ENCODE results near the gene SLC44A5. TPM values are rescaled to one million over a fixed set of nuclear protein-coding genes. Genes with fewer than 3 reads are reported as not detected.

SLC44A5 gene
- total RNA-seq, 1 experiment from 2014 or later, result 0.18 TPM

- in situ Hi-C loops (cut with HindIII; ENCODE audit: low pct_unique_long_range_greater_than_20kb, low sequenced_read_pairs), result no loop called here
- intact Hi-C loops (cut with micrococcal nuclease; ENCODE audit: unreplicated experiment), result no loop called here
- no peak for TF ChIP-seq REST (IDR thresholded peaks at IDR 0.05; ENCODE audit: insufficient read depth in 1 of 2, low read depth in 2 of 2, low read length in 1 of 2)
- CTCF ChIA-PET, result no interaction called here
- H3K36me3 ChIP-seq (ENCODE audit: control insufficient read depth, insufficient read depth, low read length), result no peaks in the 10 kb centered on the region
- H3K4me1 ChIP-seq (ENCODE audit: control insufficient read depth, insufficient read depth, low read length), result no peaks in the 10 kb centered on the region
- DNase-seq (ENCODE audit: low read depth, low spot score), result no peak
- no peaks in the 10 kb centered on the region for H3K9me3 ChIP-seq (ENCODE audit: control insufficient read depth, insufficient read depth, low read depth, low read length)
- no TSS peak for BruUV-seq (replicated peaks)
- H3K4me3 ChIP-seq (ENCODE audit: low read depth in 2 of 2, low read length in 2 of 2), result no peak overlapping the region
- POLR2A ChIA-PET, result no interaction called here
- ATAC-seq, result no peak
- H3K27ac ChIP-seq (ENCODE audit: low read length), result no peak overlapping the region
- H3K27me3 ChIP-seq (ENCODE audit: control insufficient read depth, insufficient read depth, low read length), result no peaks in the 10 kb centered on the region
Observed at GRCh38 chr1:75502776-75503175, 108.1 kb downstream of the SLC44A5 start.

- Histone ChIP-seq H3K36me3 (ENCODE audit: control insufficient read depth, insufficient read depth, low read length) (no peaks in the 10 kb centered on the region), H3K4me1 (ENCODE audit: control insufficient read depth, insufficient read depth, low read length) (no peaks in the 10 kb centered on the region), H3K27me3 (ENCODE audit: control insufficient read depth, insufficient read depth, low read length) (no peaks in the 10 kb centered on the region), H3K4me3 (ENCODE audit: low read depth in 2 of 2, low read length in 2 of 2) (no peak overlapping the region), H3K27ac (ENCODE audit: low read length) (no peak overlapping the region), H3K9me3 (ENCODE audit: control insufficient read depth, insufficient read depth, low read depth, low read length) (no peaks in the 10 kb centered on the region)
- BruUV-seq (replicated peaks), result no TSS peak
- ChIA-PET POLR2A (no interaction called here), CTCF (no interaction called here)
- DNase-seq (ENCODE audit: low read depth, low spot score), result no peak
- in situ Hi-C loops (cut with HindIII; ENCODE audit: low pct_unique_long_range_greater_than_20kb, low sequenced_read_pairs), result no loop called here
- intact Hi-C loops (cut with micrococcal nuclease; ENCODE audit: unreplicated experiment), result no loop called here
- ATAC-seq, result no peak
- TF ChIP-seq SIN3A (IDR thresholded peaks at IDR 0.05; ENCODE audit: borderline replicate concordance, insufficient read depth, low read depth, low read length) (no peak), POLR2AphosphoS5 (IDR thresholded peaks at IDR 0.05; ENCODE audit: low read depth, low read length) (no peak), TCF7L2 (IDR thresholded peaks at IDR 0.05; ENCODE audit: low read depth, low read length) (no peak), CTCF (IDR thresholded peaks at IDR 0.05) (no peak), REST (IDR thresholded peaks at IDR 0.05; ENCODE audit: insufficient read depth in 1 of 2, low read depth in 2 of 2, low read length in 1 of 2) (no peak)
Observed at GRCh38 chr1:75501577-75502295, 109.2 kb downstream of the SLC44A5 start.

All from Panc1 (cell line).